Ishikawa (cell line): ENCODE measurements around the gene PHRF1.

Source experiments
- CEBPB ChIP-seq: IDR thresholded peaks from 2 replicates; pipeline ENCODE4 v1.6.1; 2012
- EP300 ChIP-seq: IDR thresholded peaks from 2 replicates; pipeline ENCODE4 v1.6.1; 2012; ENCODE audit warnings: borderline replicate concordance
- FOXM1 ChIP-seq: IDR thresholded peaks from 2 replicates; pipeline ENCODE4 v1.6.1; 2012; ENCODE audit warnings: low read depth, borderline replicate concordance
- MAX ChIP-seq: IDR thresholded peaks from 2 replicates; pipeline ENCODE4 v1.6.1; 2012
- RAD21 ChIP-seq: IDR thresholded peaks from 2 replicates; pipeline ENCODE4 v1.6.1; 2012; ENCODE audit warnings: low read depth
- TCF12 ChIP-seq: IDR thresholded peaks from 2 replicates; pipeline ENCODE4 v1.6.1; 2012; ENCODE audit warnings: low read depth
- YY1 ChIP-seq: IDR thresholded peaks from 2 replicates; pipeline ENCODE4 v1.6.1; 2012; ENCODE audit warnings: low read depth

- TF ChIP-seq EP300 (no peak), YY1 (no peak), FOXM1 (no peak), MAX (no peak), TCF12 (no peak), CEBPB (no peak), RAD21 (no peak)
Measured at GRCh38 chr11:607971-608659, 31.8 kb downstream of the PHRF1 start.
